Measurements from ENCODE around the gene PARD3. TPM values are rescaled to one million over a fixed set of nuclear protein-coding genes. Genes with fewer than 3 reads are reported as not detected.

PARD3 gene
- total RNA-seq, 1 experiment from 2014 or later, result 46.3 TPM

DNA sequence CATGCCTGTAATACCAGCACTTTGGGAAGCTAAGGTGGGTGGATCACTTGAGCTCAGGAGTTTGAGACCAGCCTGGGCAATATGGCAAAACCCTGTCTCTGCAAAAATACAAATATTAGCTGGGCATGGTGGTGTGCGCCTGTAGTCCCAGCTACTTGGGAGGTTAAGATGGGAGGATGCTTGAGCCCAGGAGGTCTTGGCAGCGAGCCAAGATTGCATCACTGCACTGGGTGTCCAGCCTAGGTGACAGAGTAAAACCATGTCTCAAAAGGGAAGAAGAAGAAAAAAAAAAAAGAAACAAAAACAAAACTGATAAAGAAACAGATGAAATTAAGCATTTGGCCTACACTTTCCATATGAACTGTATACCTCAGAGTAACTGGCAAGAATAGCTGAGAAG, 319.2 kb downstream of the PARD3 start:
- no peak for TF ChIP-seq SRF (IDR thresholded peaks at IDR 0.05; ENCODE audit: low read depth)
- TF ChIP-seq RAD21 (IDR thresholded peaks at IDR 0.05; ENCODE audit: low read depth), result no peak
- TF ChIP-seq JUND (IDR thresholded peaks at IDR 0.05), result no peak
- no peak for TF ChIP-seq TCF7L2 (IDR thresholded peaks at IDR 0.05; ENCODE audit: borderline replicate concordance, extremely low read depth, insufficient read depth, insufficient read length)
- TF ChIP-seq ELF1 (IDR thresholded peaks at IDR 0.05; ENCODE audit: borderline replicate concordance, low read depth), result no peak
- no peak for TF ChIP-seq SIN3A (IDR thresholded peaks at IDR 0.05; ENCODE audit: low read depth)
- no peak for TF ChIP-seq CBX3 (IDR thresholded peaks at IDR 0.05; ENCODE audit: low read depth)
- no peak for TF ChIP-seq POLR2AphosphoS5 (IDR thresholded peaks at IDR 0.05; ENCODE audit: low read depth, low read length)
- TF ChIP-seq FOSL1 (IDR thresholded peaks at IDR 0.05; ENCODE audit: low read depth), result no peak
- DNase-seq (ENCODE audit: low read depth, low spot score) (no peak), ATAC-seq (no peak)
- no peak overlapping the region for H2AFZ ChIP-seq (ENCODE audit: low read depth, low read length, poor library complexity, severe bottlenecking)
- BruUV-seq (replicated peaks), result no TSS peak
- CTCF ChIA-PET, result no interaction called here
- intact Hi-C loops (cut with micrococcal nuclease), result no loop called here
- 0 out of 2 replicates have a peak, but pooled peaks cover 3% of the 10 kb centered on the region for H3K9me2 ChIP-seq (ENCODE audit: insufficient read depth)
- H3K79me2 ChIP-seq (ENCODE audit: insufficient read depth, low read length), result no peaks in the 10 kb centered on the region
- no peak overlapping the region for H3K9ac ChIP-seq (ENCODE audit: low read length)
- no peaks in the 10 kb centered on the region for H3K4me1 ChIP-seq (ENCODE audit: control insufficient read depth in 1 of 2, insufficient read depth in 2 of 2, low read length in 2 of 2)
- no peaks in the 10 kb centered on the region for H4K20me1 ChIP-seq (ENCODE audit: insufficient read depth)
- no peaks in the 10 kb centered on the region for H3K27me3 ChIP-seq (ENCODE audit: insufficient read depth, low read length)
- RAD21 ChIA-PET (ENCODE audit: low non-redundant PET in 1 of 2, low total read pairs in 2 of 2, uncharacterized antibody in 2 of 2, unreplicated experiment in 2 of 2), result no interaction called here
- POLR2A ChIA-PET, result no interaction called here
- no peak overlapping the region for H3K27ac ChIP-seq (ENCODE audit: low read depth, low read length)
- no peaks in the 10 kb centered on the region for H3K36me3 ChIP-seq (ENCODE audit: control insufficient read depth in 1 of 2, insufficient read depth in 2 of 2, low read length in 2 of 2)
- no peak overlapping the region for H3K4me2 ChIP-seq (ENCODE audit: low read length)
- no peak overlapping the region for H3K4me3 ChIP-seq (replicated peaks in 1 of 2; ENCODE audit: low read depth in 1 of 2, low read length in 2 of 2)
- no peaks in the 10 kb centered on the region for H3K9me3 ChIP-seq (ENCODE audit: control insufficient read depth in 1 of 2, insufficient read depth in 1 of 2, low read depth in 1 of 2, low read length in 2 of 2)

DNA sequence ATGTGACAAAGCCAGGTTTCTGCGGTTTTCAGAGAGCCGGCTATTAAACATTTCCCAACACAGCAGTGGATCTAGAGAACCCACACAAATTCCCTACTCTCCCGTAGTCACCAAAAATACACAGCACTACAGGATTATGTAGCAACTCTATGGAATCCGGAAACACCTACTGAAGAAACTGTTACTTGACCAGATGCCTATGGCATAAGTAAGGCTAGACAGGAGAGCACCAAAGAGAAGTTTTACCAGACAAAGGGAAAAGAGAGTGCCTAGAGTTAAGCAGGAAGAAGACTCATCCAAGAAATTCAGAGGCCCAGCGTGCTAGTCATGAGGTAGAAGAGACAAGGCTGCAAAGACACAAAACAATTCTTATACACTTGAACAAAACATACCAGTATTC, 321.1 kb downstream of the PARD3 start:
- no peak for TF ChIP-seq SP1 (IDR thresholded peaks at IDR 0.05; ENCODE audit: low read depth)
- TF ChIP-seq, protein P1, sequence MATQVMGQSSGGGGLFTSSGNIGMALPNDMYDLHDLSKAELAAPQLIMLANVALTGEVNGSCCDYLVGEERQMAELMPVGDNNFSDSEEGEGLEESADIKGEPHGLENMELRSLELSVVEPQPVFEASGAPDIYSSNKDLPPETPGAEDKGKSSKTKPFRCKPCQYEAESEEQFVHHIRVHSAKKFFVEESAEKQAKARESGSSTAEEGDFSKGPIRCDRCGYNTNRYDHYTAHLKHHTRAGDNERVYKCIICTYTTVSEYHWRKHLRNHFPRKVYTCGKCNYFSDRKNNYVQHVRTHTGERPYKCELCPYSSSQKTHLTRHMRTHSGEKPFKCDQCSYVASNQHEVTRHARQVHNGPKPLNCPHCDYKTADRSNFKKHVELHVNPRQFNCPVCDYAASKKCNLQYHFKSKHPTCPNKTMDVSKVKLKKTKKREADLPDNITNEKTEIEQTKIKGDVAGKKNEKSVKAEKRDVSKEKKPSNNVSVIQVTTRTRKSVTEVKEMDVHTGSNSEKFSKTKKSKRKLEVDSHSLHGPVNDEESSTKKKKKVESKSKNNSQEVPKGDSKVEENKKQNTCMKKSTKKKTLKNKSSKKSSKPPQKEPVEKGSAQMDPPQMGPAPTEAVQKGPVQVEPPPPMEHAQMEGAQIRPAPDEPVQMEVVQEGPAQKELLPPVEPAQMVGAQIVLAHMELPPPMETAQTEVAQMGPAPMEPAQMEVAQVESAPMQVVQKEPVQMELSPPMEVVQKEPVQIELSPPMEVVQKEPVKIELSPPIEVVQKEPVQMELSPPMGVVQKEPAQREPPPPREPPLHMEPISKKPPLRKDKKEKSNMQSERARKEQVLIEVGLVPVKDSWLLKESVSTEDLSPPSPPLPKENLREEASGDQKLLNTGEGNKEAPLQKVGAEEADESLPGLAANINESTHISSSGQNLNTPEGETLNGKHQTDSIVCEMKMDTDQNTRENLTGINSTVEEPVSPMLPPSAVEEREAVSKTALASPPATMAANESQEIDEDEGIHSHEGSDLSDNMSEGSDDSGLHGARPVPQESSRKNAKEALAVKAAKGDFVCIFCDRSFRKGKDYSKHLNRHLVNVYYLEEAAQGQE (IDR thresholded peaks at IDR 0.05; ENCODE audit: low read depth), result no peak
- no peaks in the 10 kb centered on the region for H3K79me2 ChIP-seq (ENCODE audit: insufficient read depth, low read length)
- no peak overlapping the region for H3K4me2 ChIP-seq (ENCODE audit: low read length)
- H3K9ac ChIP-seq (ENCODE audit: low read length), result no peak overlapping the region
- ChIA-PET POLR2A (no interaction called here), RAD21 (ENCODE audit: low non-redundant PET in 1 of 2, low total read pairs in 2 of 2, uncharacterized antibody in 2 of 2, unreplicated experiment in 2 of 2) (no interaction called here), CTCF (no interaction called here)
- H3K9me3 ChIP-seq (ENCODE audit: control insufficient read depth in 1 of 2, insufficient read depth in 1 of 2, low read depth in 1 of 2, low read length in 2 of 2), result no peaks in the 10 kb centered on the region
- no peak overlapping the region for H3K4me3 ChIP-seq (replicated peaks in 1 of 2; ENCODE audit: low read depth in 1 of 2, low read length in 2 of 2)
- no peaks in the 10 kb centered on the region for H3K27me3 ChIP-seq (ENCODE audit: insufficient read depth, low read length)
- no peaks in the 10 kb centered on the region for H3K9me2 ChIP-seq (ENCODE audit: insufficient read depth)
- DNase-seq (ENCODE audit: low read depth, low spot score) (no peak), ATAC-seq (no peak)
- no peaks in the 10 kb centered on the region for H4K20me1 ChIP-seq (ENCODE audit: insufficient read depth)
- peaks cover 2 to 13% of the 10 kb centered on the region in 2 experiments; a peak in 2 of 4 replicates for H3K4me1 ChIP-seq (ENCODE audit: control insufficient read depth in 1 of 2, insufficient read depth in 2 of 2, low read length in 2 of 2)
- no peak overlapping the region for H2AFZ ChIP-seq (ENCODE audit: low read depth, low read length, poor library complexity, severe bottlenecking)
- intact Hi-C loops (cut with micrococcal nuclease), result no loop called here
- no TSS peak for BruUV-seq (replicated peaks)
- no peaks in the 10 kb centered on the region for H3K36me3 ChIP-seq (ENCODE audit: control insufficient read depth in 1 of 2, insufficient read depth in 2 of 2, low read length in 2 of 2)
- no peak overlapping the region for H3K27ac ChIP-seq (ENCODE audit: low read depth, low read length)

Data from HCT116 (cell line).